GM19193 (cell line): Measurements from ENCODE around the gene TAS1R2.

ENCODE experiments used
- POLR2A ChIP-seq: IDR thresholded peaks from 4 replicates; pipeline ENCODE4 v1.6.1; 2011; ENCODE audit not compliant: insufficient read depth, insufficient read length; ENCODE audit errors: extremely low read depth

TAS1R2 gene

DNA sequence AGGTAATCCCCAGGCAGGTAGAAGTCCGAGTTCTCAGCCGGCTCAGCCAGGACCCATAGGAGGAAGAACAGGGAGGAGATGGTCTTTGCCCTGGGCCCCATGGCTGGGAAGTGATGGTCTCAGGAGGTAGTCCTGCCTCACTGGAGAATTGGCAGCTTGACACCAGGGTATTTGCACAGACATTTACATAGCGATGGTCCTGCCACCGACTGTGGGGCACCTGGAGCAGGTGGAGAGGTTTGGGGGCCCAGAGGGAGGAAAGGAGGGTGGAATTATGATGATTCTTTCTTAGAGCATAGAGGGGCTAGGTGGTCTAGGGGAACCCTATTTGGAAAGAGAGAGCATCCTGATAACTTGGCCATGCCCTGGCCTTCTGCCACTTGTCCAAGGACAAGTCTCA lies at the start of gene TAS1R2:
TAS1R2 (minus strand) TSS at position 101 of the 400 bp plus-strand sequence; CDS start at position 101, 0 bp downstream.
- TF ChIP-seq POLR2A = no peak

DNA sequence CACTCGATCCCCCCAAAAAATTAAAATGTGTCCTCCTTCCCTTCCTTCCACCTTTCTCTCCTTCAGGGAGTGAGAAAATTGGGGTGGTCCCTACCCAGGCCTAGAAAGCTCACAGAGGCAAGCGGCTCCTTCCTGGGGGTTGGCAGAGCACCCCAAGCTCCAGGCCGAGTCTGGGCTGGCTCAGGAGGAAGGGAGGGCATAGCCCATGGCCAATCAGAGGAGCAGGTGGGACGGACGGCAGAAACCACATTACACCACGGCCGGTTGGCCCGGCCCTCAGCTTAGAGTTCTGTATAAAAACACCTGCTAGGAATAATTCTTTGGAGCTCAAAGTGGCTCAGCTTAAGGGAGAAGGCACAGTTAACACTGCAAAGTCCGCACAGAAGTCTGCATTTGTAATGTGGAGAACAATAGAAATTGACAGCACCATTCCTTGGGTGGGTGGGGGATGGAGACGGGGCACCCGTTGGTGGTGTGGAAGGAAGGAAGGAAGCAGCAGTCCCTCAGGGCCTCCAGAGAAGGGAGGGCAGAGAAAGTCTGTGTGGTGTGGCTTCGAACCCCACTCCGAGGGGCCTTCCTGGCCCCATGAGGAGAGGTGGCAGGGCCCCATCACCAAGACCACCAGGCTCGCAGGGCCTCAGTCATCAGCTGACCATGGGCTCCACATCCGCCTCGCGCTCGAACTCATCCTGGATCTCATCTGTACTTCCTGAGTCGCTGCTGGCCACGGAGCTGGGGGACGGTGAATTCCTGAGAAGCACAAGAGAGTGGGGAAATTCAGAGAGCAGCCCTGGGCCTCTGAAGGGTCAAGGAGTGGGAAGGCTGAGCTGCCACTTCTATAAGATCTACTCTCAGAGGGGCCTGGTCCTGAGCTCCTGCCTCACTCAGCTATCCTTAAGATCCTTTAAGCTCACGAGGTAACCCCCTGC lies 48.7 kb upstream of the TAS1R2 start:
- peak; percentile 14 for TF ChIP-seq POLR2A

DNA sequence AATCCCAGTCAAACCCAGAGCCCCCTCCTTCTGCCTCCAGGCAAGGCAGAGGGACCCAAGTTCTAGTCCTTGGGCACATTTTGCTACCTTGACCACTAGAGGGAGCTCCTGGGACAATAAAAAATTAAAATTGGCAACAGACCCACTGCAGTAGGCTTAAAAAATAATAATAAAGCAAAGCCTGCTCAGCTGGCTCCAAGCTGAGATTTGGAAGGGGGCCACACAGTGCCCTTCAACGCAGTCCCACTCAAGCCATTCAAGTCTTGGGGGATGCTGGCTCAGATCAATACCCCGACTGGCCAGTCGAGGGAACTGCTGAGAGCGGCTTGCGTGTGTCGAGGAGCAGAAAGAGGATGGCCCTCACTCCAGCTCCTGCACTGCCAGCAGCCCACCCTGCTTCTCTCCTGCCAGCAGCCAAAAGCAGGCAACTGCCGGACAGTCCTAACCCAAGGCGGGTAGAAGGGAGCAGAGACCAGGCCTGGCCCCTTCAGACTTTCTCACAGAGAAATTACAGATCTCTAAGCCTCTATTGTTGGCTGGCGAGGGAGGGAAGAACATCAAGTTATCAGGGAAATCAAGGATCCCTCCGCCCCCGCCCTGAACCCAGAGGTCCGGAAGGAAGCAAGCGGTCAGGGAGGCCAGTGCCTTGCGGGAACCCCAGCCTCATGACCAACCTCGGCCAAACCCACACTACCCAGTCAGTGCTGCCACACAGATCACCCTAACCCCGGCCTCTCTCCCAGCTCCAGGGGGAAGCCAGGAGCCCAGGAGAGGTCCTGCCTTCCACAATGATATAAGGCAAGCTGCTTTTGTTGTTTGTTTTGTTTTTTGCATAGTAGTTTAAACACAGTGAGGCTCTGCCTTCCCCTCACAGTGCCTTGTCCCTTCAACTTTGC lies 47.8 kb upstream of the TAS1R2 start:
- TF ChIP-seq POLR2A = no peak

DNA sequence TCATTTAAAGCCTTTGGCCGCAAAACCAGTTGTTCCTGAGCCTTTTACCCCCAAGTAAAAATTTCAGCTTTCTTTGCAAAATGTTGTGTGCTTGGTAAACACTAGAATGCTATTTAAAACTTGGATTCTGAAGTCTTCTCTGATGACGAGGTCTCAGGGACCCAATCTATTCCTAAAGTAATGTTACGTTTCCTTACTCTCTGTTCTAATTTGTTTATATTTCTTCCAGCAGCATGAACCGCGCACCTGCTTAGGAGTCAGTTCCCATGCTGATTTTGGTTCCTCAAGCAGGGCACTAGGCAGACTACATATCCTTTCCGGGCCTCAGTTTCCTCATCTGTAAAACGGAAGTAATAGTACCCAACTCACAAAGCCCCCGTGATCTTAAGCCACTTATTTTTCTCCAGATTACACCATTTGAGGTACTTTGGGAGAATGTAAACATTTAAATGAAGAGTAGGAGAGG lies 43.9 kb upstream of the TAS1R2 start:
- TF ChIP-seq POLR2A = no peak

DNA sequence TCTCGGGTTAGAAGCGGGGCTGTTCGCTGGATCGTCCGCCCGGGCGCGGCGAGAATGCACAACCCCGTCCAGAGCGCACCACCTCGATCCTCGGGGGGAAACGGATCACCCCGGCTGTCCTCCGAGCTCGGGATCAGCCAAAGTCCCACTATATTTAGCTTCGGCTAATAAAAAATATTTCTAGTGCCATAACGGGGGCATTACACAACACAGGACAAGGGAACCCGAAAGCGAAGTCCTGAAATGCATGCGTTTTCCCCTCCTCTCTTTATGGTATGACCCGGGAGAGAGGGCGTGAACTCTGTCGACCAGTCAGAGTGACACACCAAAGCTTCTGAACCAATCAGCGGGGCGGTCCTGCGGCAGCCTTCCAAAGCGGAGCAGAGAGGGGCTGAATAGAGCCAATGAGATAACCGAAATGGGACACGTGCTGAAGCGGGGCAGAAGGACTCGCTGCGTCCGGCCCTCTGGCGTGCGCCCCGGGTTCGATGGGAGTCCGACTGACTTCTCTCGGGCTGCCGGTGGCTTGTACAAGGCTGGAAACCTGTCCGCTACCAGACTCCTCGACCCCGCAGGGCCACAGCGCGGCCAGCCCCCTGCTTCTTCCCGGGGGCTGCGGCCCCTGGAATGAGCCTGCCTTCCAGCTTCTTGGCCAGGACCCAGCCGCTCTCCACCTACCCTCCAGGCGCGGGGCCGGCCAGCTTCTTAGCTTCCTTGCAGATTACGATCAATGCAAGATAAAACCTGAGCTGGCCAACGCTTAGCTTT lies 43.2 kb upstream of the TAS1R2 start, which contains the start of gene ALDH4A1:
ALDH4A1 (minus strand) TSS at position 33 of the 768 bp plus-strand sequence; CDS start at position 1, 32 bp downstream.
- TF ChIP-seq POLR2A = peak; percentile 75

DNA sequence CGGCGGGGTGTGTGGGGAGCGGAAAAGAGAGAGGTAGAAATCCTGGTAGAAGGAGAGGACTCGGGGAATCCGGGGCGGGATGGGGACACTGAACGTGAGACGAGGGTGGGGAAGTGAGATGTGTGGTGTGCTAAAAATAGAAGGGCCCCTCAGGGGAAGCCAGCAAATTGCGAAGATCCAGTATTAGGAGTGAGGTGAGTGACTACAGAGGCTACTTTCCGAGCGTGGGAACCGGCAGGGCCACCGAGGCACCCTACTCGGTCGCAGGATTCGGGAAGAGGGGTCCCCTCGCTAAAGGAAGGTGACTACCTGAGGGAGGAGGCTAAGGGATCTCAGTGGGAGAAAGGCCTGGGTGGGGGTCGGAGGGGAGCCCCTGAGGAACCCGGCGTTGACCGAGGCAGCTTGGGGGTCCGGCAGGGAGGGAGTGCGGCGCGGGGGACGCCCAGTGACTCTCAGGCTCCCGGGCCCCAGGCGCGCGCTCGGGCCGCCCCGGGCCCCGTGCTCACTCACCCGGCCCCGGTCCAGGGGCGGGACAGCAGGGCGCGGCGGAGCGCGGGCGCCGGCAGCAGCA lies 42.6 kb upstream of the TAS1R2 start:
- no peak for TF ChIP-seq POLR2A

DNA sequence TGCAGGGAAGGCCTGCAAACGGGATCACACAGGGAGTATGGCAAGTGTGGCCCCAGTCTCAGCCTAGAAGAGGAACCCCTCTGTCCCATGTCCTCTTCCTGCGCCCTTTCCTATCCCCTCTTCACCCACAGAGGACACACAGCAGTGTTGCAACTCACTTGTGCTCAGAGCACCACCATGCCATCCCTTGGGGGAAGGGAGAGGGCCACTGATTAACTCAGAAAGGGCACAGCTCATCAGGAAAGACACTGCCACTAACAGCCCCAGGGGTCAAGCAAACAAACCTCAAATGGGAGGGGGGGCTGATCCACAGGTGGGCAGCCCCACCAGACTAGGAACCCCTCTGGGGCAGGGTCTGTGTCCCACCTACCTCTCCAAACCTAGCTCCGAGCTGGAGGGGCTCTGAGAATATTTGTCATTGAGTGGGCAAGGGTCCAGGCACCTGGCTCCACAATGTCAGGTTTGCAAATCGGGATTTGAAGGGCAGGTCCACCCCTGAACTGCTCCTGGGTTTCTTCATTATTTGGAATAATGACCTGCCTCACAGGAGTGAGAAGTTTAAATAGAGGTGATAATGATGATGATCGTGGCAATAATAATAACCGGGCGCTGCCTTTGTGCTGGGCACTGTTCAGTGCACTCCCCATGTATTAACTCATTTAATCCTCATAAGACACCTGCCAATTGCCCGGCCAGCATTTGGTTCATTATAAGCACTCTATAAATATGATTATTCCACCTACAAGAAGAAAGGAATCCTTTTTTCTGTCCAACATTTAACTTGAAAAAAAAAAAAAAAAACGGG lies 41.9 kb upstream of the TAS1R2 start:
- no peak for TF ChIP-seq POLR2A

DNA sequence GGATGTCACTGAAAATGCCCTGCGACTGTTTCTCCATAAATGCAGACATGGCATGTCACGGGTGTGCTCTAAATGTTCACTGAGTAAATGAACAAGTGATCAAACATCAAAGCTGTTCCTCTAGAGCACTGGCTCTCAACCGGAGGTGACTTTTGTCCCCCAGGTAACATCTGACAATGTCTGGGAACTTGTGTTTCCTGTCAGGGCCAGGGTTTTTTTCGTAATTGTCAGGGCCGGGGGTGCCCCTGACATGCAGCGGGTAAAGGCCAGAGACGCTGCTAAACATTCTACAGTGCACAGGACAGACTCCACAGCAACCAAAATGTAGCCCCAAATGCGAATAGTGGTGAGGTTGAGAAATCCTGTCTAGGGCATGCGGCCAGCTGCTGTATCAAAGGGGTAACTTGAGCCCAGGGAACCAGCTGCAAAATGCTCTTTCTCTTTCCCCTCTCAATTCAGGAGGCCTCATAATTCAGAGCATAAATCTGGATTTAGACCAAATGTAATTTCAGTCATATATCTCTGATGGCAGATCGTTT lies 40.9 kb upstream of the TAS1R2 start:
- TF ChIP-seq POLR2A = no peak

DNA sequence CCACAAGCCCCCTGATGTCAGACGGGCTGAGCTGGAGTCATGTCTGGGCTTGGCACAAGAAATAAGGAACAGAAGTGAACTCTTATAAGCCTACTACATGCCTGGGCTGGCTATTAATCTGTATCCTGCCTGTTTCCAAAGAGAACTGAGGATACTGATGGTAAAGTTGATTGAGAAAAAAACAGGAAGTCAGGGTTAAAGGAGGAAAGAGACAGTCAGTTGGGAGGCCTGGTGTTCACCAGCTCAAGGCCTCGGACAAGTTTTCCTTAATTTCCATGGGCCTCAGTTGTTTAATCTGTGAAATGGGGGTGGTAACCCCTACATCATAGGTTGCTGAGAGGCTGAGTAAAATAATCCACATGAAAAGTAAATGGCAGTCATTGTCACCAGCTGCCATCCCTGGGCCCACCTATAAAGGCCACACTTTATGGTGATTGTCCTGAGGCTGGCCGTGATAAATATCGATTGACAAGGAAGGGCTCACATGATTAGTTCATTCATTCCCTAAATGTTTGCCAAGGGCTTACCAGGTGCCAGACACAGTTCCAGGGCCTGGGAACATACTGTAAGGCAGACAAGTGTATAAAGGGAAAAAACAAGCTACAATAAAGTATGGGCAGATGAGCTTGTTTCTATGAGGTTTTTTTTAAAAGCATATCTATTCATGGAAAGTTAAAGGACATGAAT lies 40.0 kb upstream of the TAS1R2 start:
- no peak for TF ChIP-seq POLR2A

DNA sequence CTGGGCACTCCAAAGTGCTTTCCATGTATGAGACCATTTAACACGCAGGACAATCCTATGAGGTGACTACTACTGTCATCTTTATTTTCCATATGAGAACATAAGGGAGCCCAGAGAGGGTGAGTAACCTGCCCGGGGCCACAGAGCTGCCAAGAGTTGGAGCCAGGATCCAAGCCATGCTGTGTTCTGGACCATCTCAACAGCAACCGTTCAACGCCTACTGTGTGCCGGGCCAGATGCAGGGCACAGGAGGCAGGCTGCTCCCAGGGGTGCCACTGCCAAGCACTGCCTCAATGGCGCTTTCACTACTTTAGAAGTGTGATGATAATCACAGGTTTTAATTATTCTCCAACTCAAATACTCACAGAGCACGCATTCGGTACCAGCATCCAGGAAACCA lies 39.1 kb upstream of the TAS1R2 start:
- no peak for TF ChIP-seq POLR2A

DNA sequence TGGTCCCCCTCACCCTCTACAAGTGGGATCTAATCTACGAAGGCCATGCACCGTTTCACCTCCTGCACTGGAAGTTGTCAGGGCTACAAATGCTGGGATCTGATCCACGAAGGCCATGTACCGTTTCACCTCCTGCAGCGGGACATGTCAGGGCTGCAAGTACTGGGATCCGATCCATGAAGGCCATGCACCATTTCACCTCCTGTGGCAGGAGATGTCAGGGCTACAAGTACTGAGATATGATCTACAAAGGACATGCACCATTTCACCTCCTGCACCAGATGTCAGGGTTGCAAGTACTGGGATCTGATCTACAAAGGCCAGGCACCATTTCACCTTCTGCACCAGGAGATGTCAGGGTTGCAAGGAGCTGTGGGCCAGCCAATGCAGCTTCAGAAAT lies 35.9 kb upstream of the TAS1R2 start:
- TF ChIP-seq POLR2A = no peak

DNA sequence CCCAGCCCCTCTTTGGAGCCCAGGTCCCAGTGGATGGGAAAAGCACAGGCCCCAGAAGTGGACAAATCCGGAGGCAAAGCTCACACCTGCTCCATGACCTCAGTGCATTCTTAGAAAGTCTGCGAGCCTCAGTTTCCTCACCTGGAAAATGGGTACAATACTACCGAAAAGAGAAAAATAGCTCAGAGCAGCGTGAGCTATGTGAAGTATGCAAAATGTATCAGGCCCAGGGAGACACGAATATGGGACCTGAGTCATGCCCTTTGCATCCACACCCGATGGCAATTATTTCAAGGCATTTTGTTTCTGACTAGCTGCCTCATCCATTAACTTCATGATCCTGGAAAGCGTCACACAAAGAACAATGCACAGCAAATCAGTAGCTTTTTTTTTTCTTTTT lies 33.7 kb upstream of the TAS1R2 start:
- TF ChIP-seq POLR2A = no peak

DNA sequence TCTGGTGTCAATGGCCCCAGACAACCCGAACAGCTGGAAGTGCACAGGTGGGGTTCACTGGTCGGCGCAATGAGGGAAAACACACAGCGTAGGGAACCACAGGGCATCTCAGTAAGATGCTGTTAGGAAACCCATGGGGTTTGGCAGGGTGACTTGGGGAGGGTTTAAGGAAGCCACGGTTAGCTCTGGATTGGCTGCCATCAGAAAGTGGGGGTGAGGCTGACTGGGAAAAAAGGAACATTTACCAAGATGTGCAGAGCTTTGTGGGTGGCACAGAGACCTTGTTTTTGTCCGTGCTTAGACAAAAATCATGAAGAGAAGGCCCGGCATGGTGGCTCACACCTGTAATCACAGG lies 31.9 kb upstream of the TAS1R2 start:
- no peak for TF ChIP-seq POLR2A

DNA sequence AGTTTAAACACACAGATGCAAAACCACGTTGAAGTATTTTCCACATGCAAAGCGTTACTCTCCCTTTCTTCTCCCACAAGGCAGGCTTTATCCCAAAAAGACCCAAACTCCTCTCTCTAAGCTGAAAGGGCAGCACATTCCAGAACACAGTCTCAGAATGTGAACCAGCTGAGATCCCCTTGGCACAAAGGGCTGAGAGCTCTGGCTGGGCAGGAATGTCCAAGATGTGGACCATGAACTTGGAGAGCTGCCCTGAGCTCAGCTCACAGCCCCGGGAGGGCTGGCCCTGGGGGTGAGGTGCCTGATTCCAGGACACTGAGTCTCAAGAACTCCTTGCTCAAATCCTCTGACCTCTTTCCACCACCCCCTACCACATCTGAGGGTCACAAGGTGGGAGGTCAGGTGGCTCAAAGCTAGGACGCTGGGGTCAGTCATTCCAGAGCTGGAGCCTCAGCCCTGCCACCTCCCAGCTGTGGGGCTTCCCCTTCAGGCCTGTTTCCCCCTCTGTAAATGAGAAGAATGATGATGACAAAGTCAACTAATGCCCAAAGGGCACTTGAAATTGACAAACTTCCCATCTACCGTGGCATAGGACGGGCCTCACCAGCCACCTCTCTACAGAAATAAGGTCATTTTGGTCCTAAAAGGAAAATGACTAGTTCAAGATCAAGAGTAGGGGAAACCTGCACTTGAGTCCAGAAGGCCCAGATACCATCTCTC lies 31.4 kb upstream of the TAS1R2 start:
- TF ChIP-seq POLR2A = no peak
